ENCODE measurements around the gene SLC37A2. TPM values are rescaled to one million over a fixed set of nuclear protein-coding genes. Genes with fewer than 3 reads are reported as not detected.

Gene SLC37A2
- total RNA-seq, 4 donors from 2014 or later = 0.88 to 6.6 (median 2.6) TPM

GRCh38 chr11:125090816-125091215 lies 27.7 kb downstream of the SLC37A2 start:
- TF ChIP-seq, protein P1, sequence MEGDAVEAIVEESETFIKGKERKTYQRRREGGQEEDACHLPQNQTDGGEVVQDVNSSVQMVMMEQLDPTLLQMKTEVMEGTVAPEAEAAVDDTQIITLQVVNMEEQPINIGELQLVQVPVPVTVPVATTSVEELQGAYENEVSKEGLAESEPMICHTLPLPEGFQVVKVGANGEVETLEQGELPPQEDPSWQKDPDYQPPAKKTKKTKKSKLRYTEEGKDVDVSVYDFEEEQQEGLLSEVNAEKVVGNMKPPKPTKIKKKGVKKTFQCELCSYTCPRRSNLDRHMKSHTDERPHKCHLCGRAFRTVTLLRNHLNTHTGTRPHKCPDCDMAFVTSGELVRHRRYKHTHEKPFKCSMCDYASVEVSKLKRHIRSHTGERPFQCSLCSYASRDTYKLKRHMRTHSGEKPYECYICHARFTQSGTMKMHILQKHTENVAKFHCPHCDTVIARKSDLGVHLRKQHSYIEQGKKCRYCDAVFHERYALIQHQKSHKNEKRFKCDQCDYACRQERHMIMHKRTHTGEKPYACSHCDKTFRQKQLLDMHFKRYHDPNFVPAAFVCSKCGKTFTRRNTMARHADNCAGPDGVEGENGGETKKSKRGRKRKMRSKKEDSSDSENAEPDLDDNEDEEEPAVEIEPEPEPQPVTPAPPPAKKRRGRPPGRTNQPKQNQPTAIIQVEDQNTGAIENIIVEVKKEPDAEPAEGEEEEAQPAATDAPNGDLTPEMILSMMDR (IDR thresholded peaks at IDR 0.05) = no peak
- no peak for TF ChIP-seq POLR2A (IDR thresholded peaks at IDR 0.05)
- H3K9me3 ChIP-seq = no peaks in the 10 kb centered on the region
- no peak overlapping the region for H3K27ac ChIP-seq
- H3K4me3 ChIP-seq = no peak overlapping the region
- no peak for DNase-seq
- no peaks in the 10 kb centered on the region for H3K36me3 ChIP-seq
- H3K27me3 ChIP-seq = no peaks in the 10 kb centered on the region
- no peaks in the 10 kb centered on the region for H3K4me1 ChIP-seq

GRCh38 chr11:125091247-125091876 lies 28.3 kb downstream of the SLC37A2 start:
- peaks cover 0 to 3% (median 0%) of the 10 kb centered on the region in 3 donors for H3K36me3 ChIP-seq
- no peak for DNase-seq

GRCh38 chr11:125091877-125092664 lies 29.0 kb downstream of the SLC37A2 start:
- Histone ChIP-seq H3K27me3 (no peaks in the 10 kb centered on the region), H3K27ac (no peak overlapping the region), H3K4me3 (no peak overlapping the region), H3K4me1 (no peaks in the 10 kb centered on the region), H3K9me3 (no peaks in the 10 kb centered on the region), H3K36me3 (peaks cover 0 to 10% (median 0%) of the 10 kb centered on the region in 3 donors)
- no peak for TF ChIP-seq POLR2A (IDR thresholded peaks at IDR 0.05)
- TF ChIP-seq, protein P1 (IDR thresholded peaks at IDR 0.05) = no peak
- no peak for DNase-seq

More at GRCh38 chr11:125091247-125091876, 28.3 kb downstream of the SLC37A2 start:
- TF ChIP-seq, protein P1 (IDR thresholded peaks at IDR 0.05) = peak in 5 of 6 experiments; percentile 33 to 55 (median 50)
- no peak for TF ChIP-seq POLR2A (IDR thresholded peaks at IDR 0.05)
- Histone ChIP-seq H3K9me3 (no peaks in the 10 kb centered on the region), H3K4me3 (no peak overlapping the region), H3K27ac (no peak overlapping the region), H3K27me3 (no peaks in the 10 kb centered on the region), H3K4me1 (no peaks in the 10 kb centered on the region)

DNA sequence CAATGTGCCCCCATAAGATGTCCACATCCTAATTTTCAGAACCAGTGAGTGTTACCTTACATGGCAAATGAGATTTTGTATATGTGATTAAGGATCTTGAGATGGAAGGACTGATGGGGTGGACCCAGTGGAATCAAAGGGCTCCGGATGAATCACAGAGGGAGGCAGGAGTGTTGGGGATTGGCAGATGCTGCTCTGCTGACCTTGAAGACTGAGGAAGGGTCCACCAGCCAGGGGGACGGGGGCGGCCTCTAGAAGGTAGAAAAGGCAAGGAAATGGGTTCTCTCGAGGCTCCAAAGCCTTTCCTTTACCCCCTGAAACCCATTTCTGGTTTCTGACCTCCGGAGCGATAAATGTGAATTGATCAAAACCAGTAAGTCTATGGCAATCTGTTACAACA lies 29.6 kb downstream of the SLC37A2 start:
- no peaks in the 10 kb centered on the region for H3K9me3 ChIP-seq
- H3K27ac ChIP-seq = no peak overlapping the region
- H3K4me1 ChIP-seq = no peaks in the 10 kb centered on the region
- TF ChIP-seq POLR2A (IDR thresholded peaks at IDR 0.05) = no peak
- TF ChIP-seq, protein P1 (IDR thresholded peaks at IDR 0.05) = no peak
- peaks cover 0 to 16% (median 0%) of the 10 kb centered on the region in 3 donors for H3K36me3 ChIP-seq
- no peak overlapping the region for H3K4me3 ChIP-seq
- H3K27me3 ChIP-seq = no peaks in the 10 kb centered on the region
- no peak for DNase-seq

- no peak for TF ChIP-seq POLR2A (IDR thresholded peaks at IDR 0.05)
- TF ChIP-seq, protein P1 (IDR thresholded peaks at IDR 0.05) = no peak
- H3K4me3 ChIP-seq = no peak overlapping the region
- H3K4me1 ChIP-seq = no peaks in the 10 kb centered on the region
- no peaks in the 10 kb centered on the region for H3K9me3 ChIP-seq
- DNase-seq = no peak
- H3K27me3 ChIP-seq = no peaks in the 10 kb centered on the region
- H3K27ac ChIP-seq = no peak overlapping the region
- peaks cover 0 to 17% (median 0%) of the 10 kb centered on the region in 3 donors for H3K36me3 ChIP-seq
Measured at GRCh38 chr11:125093502-125093901, 30.4 kb downstream of the SLC37A2 start.
